HG03439 (cell line): ENCODE data around the gene GATD1.

Experiments
- ATAC-seq: cut with Tn5 transposase; IDR thresholded peaks from one replicate; pipeline ENCODE4 v1.9.1; 2021; ENCODE audit warnings: mild to moderate bottlenecking, moderate library complexity; ENCODE audit not compliant: unreplicated experiment

GATD1 gene

DNA sequence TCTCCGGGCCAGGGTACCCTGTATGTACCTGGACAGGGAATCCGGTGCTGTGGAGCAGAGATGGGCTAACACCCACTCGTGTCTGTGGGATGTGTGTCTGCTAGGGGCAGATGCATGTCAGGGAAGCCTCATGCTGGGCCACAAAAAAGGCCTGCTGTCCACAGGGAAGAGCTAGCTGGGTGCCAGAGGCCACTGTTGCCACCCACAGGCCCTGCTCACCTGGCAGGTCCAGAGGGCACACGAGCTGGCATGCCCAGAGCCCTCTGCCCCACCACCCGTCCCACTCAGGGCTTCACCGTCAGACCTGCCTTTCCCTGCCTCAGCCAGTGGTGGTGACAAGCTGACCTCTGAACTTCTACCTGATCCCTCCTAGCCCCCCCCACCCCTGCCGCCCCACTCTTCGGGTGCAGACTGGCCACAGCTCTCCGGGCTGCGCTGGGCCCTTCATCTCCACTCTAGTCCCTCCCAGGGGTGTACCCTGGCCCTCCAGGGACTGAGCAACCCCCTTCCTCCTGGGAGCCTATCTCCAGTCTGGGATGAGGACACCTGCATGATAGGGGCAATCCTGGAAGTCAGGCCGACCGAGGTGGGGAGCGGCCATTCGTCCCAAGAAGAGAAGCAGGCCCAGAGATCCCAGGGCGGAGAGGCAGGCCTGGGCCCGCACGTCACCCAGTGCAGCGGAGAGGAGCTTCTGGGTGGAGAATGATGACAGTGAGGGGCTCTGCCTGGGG lies 19.4 kb upstream of the GATD1 start:
- ATAC-seq = no peak

GRCh38 chr11:795634-796564 lies 18.6 kb upstream of the GATD1 start:
- ATAC-seq = no peak

DNA sequence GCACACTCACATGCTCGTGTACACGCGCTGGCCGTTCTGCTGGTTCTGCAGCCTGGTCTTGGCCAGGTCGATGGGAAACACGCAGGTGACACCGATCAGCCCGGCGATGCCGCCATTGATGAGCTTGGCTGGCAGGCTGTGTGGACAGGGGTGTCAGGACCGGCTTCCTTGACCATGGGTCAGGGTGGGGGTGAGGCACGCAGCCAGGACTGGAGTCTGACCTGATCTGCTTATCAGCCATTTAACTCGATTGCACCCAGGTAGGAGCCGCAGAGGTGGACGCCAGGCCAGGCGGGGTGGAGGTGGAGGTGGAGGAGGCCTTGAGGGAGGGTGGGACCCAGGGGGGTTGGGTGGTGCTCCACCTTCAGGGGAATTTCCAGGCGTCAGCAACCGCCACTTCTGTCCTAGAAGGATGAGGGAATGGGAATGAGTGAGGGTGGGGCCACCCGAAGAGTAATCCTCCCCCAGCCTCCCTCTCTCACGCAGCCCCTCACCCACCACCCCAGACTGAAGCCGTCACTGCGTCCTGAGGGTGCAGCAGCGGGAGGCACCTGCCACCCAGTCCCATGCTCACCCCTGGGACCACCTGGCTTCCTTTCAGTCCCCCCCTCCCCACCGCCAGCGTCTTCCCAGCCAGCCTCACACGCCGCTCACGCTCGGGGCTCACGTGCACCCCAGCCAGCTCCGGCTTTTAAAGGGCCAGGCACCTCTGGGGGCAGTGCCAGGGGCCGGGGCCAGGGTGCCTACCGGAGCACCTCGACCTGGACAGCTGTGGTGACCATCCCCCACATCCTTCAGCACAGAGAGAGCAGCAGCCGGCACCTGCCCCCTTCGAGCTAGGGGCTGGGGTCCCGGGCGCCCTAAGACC lies 17.7 kb upstream of the GATD1 start:
- no peak for ATAC-seq

- no peak for ATAC-seq
Measured at GRCh38 chr11:794013-794765, 16.9 kb upstream of the GATD1 start.

DNA sequence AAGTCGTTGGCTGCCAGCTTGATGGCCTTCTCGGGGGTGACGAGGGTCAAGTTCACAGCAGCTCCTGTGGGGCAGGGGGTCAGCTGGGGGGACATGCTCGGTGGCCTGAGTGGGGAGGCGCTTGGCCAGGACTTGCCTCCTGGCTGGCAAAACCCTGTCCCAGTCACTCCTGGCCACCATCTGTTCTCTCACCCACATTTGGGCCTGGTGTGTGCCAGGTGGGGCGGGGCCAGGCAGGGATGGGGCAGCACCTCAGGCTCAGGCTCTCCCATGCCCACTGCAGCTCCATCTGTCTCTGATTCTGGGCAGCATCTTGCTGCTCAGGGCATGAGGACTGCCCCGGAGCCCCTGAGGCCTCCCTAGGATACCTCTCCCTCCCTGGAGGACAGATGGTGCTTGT lies 16.3 kb upstream of the GATD1 start:
- no peak for ATAC-seq

DNA sequence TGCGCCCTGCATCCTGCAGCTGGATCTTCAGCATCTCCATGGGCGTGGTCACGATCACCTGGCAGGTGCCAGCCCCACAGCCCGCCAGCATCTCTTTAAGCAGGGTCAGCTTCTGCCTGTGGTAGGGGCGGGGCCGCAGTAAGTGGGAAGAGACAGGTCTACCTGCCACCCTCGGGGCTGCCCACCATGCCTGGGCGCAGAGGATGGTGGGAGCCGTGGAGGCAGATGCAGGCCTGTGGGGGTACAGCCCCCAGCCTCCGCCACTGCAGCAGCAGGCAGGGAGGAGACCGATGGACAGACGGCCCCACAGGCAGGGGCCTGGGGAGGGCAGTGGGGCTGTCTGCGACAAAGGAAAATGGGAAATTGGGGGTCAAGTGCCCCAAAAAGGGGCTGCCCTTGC lies 15.6 kb upstream of the GATD1 start:
- ATAC-seq = no peak

DNA sequence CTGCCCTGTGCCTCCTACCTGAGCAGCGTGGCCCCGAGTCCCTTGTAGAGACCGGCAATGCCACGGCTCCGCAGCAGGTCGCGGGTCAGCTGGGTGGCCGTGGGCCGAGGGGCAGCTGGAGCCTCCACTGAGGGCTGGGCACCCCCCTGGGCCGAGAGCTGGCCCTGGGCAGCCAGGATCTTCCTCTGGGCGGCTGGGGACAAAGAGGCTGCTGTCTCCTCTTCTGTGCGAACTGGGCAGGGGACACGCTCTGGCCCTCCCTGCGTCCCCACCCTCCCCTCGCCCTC lies 15.2 kb upstream of the GATD1 start:
- ATAC-seq = no peak

DNA sequence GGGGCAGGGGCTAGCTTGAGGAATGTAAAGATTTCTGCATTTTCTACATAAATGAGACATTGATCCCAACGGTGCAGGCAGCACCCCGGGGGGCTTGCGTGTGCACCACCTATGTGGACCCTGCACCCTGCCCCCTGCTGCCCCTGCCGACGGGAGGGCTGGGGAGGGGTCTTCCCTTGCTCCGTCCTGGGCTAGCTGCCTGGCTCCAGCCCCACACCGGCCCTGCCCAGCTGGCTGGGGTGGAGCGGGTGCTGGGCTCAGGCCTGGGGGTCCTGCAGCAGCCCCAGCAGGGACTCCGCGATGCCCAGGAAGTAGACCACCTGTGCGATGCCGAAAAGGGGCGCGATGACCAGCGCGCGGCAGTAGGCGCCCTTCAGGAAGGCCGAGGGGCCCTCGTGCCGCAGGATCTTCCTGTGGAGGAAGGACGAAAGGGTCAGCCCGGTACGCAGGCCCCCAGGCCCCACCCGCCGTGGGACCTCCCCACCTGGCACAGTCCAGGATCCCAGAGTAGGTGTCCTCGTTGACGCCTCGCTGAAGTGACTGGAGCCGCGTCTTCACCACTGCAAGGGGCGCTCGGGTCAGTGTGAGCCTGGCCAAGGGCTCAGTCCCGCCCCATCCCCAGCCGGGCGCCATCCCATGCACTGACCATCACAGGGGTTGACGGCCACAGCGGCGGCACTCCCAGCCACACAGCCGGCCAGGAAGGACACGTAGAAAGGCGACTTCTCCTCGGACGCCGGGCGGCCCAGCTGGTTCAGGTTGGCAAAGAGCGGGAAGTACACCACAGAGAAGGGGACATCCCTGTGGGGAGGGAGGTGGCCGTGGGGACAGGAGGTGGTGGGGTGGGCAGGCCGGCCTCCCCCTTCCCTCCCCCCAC lies 14.6 kb upstream of the GATD1 start:
- no peak for ATAC-seq

DNA sequence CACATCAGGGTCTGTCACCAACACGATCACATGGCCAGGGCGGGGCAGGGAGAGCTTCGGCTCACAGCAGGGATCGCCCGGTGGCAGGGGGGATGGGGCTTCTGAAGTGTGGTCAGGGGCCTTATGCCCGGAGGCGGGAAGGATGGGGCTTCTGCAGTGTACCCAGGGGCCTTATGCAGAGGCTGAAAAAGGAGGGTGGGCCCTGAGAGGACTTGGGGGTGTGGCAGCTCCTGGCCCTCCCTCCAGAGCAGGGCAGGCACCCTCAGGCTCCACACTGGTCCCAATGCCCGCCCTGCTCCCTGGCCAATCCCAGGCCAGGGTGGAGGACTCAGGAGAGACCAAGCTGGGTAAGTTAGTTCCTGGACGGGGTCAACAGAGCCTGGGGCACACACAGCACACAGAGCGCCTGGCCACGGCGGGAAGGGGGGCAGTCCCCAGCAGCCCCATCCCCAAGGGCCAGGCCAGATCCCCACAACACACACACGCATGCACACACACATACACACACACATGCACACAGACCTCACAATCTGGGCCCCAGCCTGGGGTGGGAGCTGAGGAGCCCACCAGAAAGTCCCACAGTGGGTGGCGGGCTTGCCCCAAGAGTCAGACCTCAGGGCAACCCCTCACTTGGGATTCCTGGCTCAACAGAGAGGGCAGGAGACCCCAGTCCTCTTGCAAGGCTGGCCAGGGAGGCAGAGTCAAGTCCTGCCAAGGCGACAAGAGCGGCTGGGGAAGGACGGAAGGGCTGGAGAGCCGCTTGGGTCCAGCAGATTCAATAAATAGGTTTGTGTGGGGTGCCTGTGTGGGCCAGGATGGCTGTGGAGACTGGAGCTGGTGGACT lies 13.7 kb upstream of the GATD1 start:
- no peak for ATAC-seq

- no peak for ATAC-seq
Measured at GRCh38 chr11:789943-790342, 12.7 kb upstream of the GATD1 start, which contains the start of gene CEND1. TSS of gene CEND1 (minus strand) at chr11:790090. CDS start at chr11:788576, 1,514 bp downstream.

GRCh38 chr11:788953-789940 lies 12.0 kb upstream of the GATD1 start:
- ATAC-seq = no peak

DNA sequence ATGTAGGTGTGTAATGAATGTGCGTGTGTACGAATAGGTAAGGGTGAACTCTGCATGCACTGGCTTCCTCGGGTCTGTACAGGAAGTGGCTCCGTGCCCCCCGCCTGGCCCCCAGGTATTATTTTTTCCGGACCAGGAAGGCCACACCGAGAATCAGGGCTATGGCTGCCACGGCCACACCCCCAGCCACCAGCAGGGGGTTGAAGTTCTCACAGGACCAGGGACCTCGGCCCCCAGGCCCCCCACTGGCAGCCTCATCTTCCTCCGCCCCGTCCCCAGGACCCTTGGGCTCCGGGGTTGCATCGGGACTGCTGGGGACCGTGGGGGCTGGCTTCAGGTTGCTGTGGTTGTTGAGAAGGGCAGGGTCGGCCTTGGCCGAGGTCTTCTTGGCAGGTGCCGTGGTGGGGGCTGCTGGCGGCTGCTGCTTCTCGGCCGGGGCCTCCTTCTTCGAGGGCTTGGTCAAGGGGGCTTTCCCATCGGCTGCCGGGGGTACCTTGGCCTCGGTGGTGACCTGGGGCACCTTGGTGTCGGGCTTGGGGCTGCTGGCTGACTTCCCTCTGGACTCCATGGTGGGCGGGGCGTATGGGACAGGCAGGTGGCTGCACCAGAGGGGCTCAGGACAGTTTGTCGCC lies 10.8 kb upstream of the GATD1 start:
- no peak for ATAC-seq

DNA sequence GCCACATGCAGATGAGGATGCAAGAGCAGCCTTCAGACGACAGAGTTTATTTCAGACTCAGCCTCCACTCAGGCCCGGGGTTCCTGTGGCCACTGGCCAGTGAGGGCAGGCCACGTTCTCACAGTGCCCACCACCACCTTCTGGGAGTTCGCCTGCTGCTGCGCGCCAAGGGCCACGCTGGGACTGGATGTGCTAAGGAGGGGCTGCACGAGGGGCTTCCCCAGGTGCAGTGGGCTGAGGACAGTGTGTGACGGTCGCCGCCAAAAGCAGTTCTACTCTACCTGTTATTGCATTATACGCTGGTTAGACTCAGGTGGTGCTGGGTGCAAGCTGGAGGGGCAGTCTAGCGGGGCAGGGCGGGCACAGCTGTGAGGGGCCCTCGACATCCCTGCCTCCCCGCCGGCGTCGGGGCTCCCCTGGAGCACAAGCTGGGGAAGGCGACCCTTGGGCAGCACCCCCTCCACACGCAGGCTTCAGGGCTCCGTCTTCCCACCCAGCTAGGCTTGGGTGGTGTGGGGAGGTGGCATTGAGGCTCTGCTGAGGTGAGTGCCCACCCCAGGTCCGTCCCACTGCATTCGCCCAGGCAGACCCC lies 9.9 kb upstream of the GATD1 start:
- no peak for ATAC-seq

DNA sequence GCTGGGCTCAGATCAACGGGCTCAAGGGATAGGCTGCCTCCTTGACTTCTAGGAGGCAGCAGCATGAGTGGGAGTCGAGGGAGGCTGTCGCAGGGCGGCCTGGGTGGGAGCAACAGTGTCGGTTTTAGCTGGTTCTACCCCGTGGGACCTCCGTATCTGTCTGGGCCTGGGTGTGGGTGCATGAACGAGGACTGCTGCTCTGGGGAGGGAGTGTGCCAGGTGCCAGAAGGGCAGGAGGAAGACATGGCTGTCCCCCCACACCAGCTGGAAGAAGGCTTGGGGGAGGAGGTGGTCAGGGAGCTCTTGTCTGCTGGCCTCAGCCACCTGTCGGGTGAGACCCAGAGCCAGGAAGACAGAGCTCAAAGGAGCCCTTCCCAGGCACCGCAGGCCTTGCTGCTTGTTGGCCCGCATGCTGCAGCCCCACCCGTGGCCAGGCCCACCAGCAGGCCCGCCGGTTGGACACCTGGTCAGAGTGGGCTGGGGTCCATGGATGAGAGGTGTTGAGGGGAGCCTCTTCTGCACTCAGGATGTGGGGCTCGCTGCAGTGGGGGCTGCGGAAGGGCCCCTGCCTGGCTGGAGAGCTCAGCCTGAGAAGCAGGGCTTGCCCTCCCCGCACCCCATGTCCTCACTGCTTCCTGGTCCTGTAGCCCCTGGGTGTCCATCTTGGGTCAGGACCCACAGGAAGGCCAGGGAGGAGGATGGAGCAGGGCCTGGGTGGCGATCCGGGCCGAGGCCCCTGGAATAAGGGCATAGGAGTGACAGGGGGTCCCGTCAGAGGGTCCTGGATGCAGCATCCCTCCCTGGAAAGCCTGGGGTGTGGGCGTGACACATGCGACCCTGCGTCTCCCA lies 9.2 kb upstream of the GATD1 start:
- no peak for ATAC-seq

DNA sequence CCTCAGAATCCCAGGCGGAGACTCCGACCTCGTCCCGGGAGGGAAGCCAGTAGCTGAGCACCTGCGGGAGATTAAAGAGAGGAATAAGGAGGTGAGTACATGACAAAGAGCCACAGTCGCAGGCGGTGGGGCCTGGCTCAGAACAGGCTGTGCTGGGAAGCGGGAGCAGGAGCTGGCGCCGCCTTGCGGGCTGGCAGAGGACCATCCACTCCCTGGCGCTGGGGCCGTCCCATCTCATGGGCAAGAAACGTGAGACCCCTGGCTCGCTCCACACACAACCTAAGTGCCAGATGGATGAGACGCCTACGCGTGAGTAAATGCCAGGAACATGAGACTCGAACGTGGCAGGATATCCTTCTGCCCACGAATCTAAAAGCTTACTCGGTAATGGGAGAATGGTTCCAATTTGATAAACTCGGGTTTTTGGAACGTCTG lies 6.3 kb upstream of the GATD1 start:
- ATAC-seq = no peak
